Measurements from ENCODE around the gene KRTAP10-12.

GRCh38 chr21:44658913-44659595 lies 37.9 kb upstream of the KRTAP10-12 start:
- TF ChIP-seq CTCF (IDR thresholded peaks at IDR 0.05 in 8 of 11, conservative IDR thresholded peaks at IDR 0.05 in 3 of 11) (no peak), POLR2AphosphoS5 (IDR thresholded peaks at IDR 0.05) (peak in 1 of 3 donors; percentile 11), POLR2A (IDR thresholded peaks at IDR 0.05) (no peak)

All from spleen (tissue), 7 donors.